D721Med (cell line): ENCODE data around the gene FBRSL1.
A peak's percentile ranks its signal among the peaks of the same experiment; 100 is the strongest.

ENCODE experiments used
- DNase-seq: peaks from one replicate; pipeline ENCODE4 v3.0.0; 2011; ENCODE audit warnings: low spot score; ENCODE audit not compliant: insufficient read length
- FAIRE-seq: peaks from 2 replicates; lab custom pipeline; 2011; peaks lifted over from hg19 to GRCh38; lab: Jason Lieb, UNC
- CTCF ChIP-seq: IDR thresholded peaks from 2 replicates; pipeline ENCODE4 v1.5.1; 2012; ENCODE audit warnings: mild to moderate bottlenecking, control low read depth; ENCODE audit not compliant: insufficient read depth; ENCODE audit errors: missing control alignments

Gene FBRSL1

DNA sequence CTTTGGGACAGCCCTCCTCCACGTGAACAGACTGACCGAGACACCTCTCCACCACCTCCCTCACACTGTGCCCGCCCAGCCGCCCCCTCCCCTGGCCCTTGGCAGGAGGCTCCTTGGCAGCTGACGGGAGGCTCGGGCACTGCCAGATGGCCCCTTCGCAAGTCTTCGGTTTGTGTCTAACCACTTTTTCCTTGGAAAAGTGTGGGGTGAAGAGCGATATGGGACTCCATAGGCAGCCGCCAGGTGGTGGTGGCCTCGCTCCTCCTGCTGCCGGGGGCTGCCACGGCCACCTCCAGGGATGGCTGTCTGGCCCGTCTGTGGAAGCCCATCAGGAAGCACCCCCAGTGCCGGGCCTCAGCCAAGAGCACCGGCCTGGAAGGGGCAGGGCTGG, 61.7 kb downstream of the FBRSL1 start:
- no peak for TF ChIP-seq CTCF
- FAIRE-seq (no peak), DNase-seq (no peak)

- FAIRE-seq = no peak
- no peak for DNase-seq
- TF ChIP-seq CTCF = peak; percentile 60
These were observed 65.1 kb downstream of the FBRSL1 start for GRCh38 chr12:132554845-132555630.

- no peak for DNase-seq
- no peak for FAIRE-seq
- TF ChIP-seq CTCF = no peak
These were observed 65.7 kb downstream of the FBRSL1 start for GRCh38 chr12:132555686-132556085.

GRCh38 chr12:132556216-132556615, 66.3 kb downstream of the FBRSL1 start:
- TF ChIP-seq CTCF = no peak
- DNase-seq = no peak
- no peak for FAIRE-seq

DNA sequence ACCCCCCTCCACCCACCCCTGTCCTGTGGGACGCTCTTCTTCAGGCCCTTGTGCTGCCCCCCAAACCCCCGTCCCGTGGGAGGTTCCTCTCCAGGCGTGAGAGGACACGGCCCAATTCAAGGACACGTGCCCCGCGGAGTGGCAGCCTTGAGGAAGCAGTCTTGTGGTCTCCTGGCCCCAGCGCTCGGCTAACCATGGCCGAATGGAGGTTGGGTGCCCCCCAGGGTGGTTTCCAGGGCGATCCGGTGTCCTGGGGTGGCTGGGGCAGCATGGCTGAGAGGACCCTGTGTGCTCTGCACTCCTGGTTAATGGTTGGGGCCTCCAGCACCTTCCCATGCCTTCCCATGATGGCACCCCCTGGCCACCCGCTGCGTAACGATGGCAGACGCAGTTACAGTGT, 66.8 kb downstream of the FBRSL1 start:
- FAIRE-seq (no peak), DNase-seq (no peak)
- no peak for TF ChIP-seq CTCF

- no peak for TF ChIP-seq CTCF
- FAIRE-seq (no peak), DNase-seq (no peak)
These were observed 67.5 kb downstream of the FBRSL1 start for GRCh38 chr12:132557291-132558015.
